GM12892 (cell line): ENCODE measurements around the gene ARL5A.

Experiments
- DNase-seq: peaks from one replicate; pipeline ENCODE4 v3.0.0; 2011; ENCODE audit not compliant: insufficient read length
- FAIRE-seq: peaks from 2 replicates; lab custom pipeline; 2011; peaks lifted over from hg19 to GRCh38; lab: Jason Lieb, UNC
- POLR2A ChIP-seq: IDR thresholded peaks from 2 replicates; pipeline ENCODE4 v1.6.1; 2011; ENCODE audit warnings: low read depth, low read length, control low read depth
- POLR2AphosphoS5 ChIP-seq: IDR thresholded peaks from 2 replicates; pipeline ENCODE4 v1.6.1; 2011; ENCODE audit warnings: low read depth, low read length, control low read depth
- TAF1 ChIP-seq: IDR thresholded peaks from 2 replicates; pipeline ENCODE4 v1.6.1; 2011; ENCODE audit warnings: low read depth, mild to moderate bottlenecking, control low read depth, low read length, borderline replicate concordance

Gene ARL5A

DNA sequence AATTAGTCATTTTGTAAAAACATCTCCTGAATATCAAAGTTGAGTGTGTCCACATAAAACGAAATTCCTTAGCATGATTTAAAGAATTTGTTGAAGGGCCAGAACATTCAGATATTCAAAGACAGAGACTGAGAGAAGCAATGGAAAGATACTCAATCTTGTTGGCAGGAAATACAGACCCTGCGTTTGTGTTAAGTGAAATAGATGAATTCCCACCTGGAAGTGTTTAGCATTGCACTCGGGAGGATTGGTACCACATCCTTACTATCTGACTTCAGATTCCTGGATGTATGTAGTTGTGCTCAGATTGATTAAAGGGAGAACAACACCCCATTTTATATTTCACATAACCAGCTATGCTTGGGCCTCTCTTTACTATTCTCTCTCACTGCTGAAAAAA is 9.7 kb upstream of the ARL5A start:
- TF ChIP-seq POLR2A (no peak), TAF1 (no peak), POLR2AphosphoS5 (no peak)
- DNase-seq (no peak), FAIRE-seq (no peak)

DNA sequence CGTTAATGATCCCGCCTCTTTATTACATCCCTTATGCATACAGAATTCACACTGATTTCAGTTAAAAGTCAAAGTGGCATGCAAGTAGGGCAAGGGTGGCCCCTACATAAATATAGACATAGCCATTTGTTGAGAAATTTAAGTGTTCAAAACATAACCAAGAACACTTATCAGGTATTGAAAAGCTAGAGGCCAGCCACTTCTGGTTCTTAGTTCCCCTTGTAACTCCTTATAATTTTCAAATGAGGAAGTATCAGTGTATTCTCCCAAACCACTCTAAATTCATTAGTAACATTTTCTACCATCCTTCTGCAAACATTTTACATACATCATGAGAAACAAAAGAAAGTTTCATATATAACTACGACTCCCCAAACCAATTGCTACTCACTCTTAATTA is 5.8 kb upstream of the ARL5A start:
- TF ChIP-seq POLR2AphosphoS5 (no peak), POLR2A (no peak), TAF1 (no peak)
- FAIRE-seq (peak; percentile 80), DNase-seq (no peak)

DNA sequence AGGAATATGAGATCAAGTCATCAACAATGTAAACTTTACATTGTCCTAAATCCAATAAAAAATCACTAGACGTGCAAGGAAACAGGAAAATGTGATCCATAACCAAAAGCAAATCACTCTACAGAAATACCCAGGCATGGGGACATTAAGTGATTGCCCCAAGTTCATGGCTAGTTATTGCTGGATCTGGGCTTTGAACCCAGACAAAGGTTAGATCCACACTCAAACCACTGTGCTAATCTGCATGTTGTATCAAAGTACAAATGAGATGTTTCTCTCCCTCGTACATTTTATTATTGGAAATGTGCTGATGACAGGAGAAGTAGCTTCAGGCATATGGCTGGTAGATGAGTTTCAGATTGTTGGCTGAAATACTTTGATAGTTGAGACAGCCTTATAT is 2.7 kb upstream of the ARL5A start:
- FAIRE-seq = no peak
- TF ChIP-seq POLR2AphosphoS5 = no peak
- no peak for TF ChIP-seq POLR2A
- no peak for TF ChIP-seq TAF1
- no peak for DNase-seq

DNA sequence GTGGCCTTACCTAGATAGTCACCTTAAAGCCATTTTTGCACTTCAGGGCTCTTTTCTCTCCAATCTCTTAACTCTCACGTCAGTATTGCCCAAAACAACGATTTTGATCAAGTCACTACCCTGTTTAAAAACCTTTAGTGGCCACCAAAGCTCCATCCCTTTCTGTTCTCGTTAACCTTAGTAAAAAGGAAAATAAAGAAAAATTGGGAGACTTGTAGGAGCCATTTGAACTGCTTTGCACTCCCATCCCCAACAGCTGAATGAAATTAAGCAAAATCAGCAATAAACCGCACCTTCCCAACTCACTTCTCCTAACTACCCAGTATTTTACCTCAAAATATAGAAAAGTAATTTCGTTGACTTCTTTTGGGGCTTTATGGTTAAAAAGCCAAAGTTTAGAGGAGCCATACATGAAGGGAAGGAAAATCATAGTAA is 686 bp upstream of the ARL5A start:
- DNase-seq = no peak
- TF ChIP-seq POLR2A (no peak), TAF1 (no peak)
- FAIRE-seq = no peak

DNA sequence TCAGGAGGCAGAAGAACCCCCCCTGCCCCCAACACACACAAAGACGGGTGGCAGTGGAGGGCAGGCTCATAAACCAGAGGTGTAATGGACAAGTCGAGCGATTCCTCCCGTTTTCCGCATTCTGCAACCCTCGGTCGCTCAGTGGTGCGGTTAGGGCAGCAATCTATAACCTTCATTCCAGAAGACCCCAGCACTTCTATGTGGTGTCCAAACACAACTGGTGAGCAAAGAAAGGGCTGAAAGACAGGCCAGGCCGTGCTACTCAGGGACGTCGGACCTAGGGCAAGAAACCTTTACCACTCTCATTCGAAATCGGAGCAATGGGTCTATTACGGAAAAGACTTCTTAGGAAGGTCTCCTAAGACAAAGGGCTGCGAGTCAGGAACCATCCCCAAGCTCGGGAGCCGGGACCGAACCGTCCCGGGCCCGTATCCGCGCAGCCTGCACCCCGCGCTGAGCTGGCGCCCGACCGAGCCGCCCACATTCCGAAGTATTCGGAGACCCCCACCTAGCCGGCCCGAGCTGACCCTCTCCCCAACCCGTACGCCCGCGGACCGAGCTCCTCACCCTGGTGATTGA is 568 bp downstream of the ARL5A start:
- DNase-seq (no peak), FAIRE-seq (peak; percentile 58)
- TF ChIP-seq POLR2A (no peak), TAF1 (no peak), POLR2AphosphoS5 (no peak)

DNA sequence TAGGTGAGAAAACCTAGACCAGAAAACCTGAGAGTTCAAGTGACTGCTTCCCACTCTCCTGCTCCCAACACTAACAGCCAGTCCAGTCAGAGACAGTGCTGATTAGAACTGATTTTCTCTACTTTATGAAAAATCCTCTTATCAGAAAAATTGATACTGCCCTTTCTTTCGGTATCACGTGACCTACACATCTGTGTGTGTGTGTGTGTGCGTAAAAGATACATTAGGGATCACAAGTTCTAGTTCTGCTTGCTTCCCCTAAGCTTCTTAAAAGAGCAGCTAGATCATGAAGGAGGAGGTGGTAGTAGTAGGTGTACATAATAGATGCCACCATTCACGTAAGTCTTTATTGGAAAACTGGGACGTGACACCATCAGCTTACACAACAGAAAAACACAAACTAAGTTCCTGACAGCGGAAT is 1.5 kb downstream of the ARL5A start:
- DNase-seq (no peak), FAIRE-seq (peak; percentile 93)
- TF ChIP-seq TAF1 (no peak), POLR2A (no peak), POLR2AphosphoS5 (no peak)

DNA sequence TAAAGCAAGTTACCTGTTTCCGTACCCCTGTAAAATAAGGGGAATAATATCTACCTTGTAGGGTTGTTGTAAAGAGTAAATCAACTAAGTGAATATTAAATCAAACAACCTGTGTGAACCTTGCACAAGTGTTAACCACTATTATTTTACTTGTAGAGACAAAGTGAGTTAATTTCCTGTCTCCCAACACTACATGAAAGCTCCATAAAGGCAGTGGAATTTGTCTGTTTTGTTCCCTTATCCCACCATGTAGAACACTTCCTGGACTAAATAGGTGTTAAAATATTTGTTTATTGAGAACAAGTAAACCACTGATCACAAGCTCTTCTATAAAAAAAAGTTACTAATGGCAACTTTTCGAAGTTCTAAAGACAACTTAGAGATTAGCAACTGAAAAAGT is 3.3 kb downstream of the ARL5A start:
- DNase-seq = no peak
- no peak for FAIRE-seq
- TF ChIP-seq POLR2AphosphoS5 (no peak), TAF1 (no peak), POLR2A (no peak)

DNA sequence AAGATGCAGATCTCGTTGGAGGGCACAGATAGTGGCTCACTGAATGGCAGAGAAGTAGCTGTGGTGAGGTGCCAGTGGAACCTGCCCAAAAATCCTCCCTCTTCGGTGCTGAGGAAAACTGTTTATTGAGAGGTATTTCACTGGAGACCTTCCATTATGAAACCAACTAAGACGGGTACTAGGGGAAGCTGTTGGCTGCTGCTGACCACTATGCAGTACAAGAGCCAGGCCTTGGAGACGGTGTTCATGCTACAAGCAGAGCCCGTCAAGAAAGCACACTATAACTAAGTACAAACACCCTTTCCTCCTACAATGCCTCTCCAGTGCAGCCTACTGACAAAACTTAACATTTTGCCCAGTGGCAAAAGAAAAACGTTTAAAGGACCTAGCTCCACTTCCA is 4.6 kb downstream of the ARL5A start:
- FAIRE-seq = peak; percentile 74

DNA sequence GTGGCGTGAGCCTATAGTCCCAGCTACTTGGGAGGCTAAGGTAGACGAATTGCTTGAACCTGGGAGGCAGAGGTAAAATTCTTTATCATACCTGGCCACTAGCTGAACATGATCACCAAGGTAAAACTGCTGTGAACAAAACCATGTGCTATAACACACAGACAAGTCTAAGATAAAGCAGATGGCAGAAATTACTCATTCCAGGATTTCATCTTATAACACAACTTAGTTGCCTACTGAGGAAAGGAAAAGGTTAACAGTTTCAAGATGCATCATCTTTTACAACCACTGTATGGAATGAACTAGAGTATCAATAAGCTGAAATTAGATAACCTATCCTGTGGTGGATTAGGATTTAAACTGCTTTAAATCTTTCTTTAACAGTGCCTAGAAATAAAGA is 8.3 kb downstream of the ARL5A start:
- FAIRE-seq (peak; percentile 82), DNase-seq (no peak)
- TF ChIP-seq POLR2A = no peak
- TF ChIP-seq POLR2AphosphoS5 = no peak
- no peak for TF ChIP-seq TAF1

More for the DNA sequence above, 4.6 kb downstream of the ARL5A start:
- TF ChIP-seq POLR2A = no peak
- no peak for DNase-seq

DNA sequence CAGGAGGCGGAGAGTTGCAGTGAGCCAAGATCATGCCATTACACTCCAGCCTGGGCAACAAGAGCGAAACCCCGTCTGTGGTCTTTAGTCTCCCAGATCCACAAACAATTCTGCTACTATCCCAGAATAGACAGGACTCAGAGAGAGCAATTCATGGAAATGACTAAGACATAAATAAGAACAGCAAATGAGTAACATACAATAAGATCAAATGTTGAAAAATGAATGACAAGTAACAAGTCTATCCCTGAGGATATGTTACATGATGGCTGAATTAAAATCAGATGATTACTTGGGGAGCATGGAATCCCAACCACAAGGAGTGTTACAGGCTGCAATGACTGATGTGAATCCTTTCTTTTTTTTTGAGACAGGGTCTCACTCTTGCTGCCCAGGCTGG is 10.3 kb downstream of the ARL5A start:
- no peak for TF ChIP-seq TAF1
- no peak for TF ChIP-seq POLR2A
- no peak for TF ChIP-seq POLR2AphosphoS5
- no peak for DNase-seq
- FAIRE-seq = no peak

DNA sequence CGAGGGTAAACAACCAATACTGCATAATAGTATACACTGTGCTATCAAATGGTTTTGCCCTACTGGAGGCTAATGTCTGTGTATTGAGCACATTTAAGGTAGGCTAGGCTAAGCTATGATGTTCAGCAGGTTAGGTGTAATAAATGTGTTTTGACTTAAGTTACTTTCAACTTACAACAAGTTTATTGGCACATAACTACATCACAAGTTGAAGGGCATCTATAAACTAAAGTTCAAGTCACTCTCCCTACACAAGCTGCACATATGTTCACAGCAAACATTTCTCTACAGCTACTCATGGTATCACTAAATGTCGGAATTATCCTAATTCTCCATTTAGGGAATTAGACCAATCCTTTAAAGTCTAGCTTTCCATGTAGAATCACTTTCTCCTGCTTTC is 11.4 kb downstream of the ARL5A start:
- TF ChIP-seq POLR2A (no peak), POLR2AphosphoS5 (no peak), TAF1 (no peak)
- peak; percentile 78 for FAIRE-seq
- DNase-seq = no peak

DNA sequence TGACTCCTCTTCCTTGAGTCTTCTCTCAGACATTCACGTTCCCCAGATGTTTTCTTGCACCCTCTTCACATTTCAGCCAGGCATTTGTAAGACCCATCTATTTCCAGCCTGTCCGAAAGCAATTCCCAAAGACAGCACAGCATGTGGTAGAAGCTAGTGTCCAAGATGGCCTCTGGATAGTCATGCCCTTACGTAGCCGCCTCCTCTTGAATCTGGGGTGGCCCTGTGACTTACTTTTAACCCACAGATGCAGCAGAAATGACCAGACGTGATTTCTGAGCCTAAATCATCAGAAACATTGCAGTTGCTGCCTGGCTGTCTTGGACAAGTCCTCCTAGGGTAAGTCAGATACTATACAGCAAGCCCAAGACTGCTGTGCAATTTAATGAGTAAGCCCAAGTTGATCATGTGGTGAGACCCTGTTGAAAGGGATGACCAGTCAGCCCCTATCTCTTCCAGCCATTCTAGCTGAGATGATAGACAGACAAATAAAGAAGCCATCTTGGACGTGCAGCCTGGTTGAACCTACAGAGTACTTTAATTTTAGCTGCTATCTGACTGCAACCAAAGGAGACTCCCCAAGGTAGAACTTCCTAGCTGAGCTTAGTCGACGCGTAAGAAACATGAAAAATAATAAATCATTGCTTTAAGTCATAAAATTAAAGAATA is 12.3 kb downstream of the ARL5A start:
- FAIRE-seq (no peak), DNase-seq (no peak)
- no peak for TF ChIP-seq POLR2AphosphoS5
- no peak for TF ChIP-seq TAF1
- no peak for TF ChIP-seq POLR2A
